K562 (cell line): Measurements from ENCODE around the gene LHPP. TPM values are rescaled to one million over a fixed set of nuclear protein-coding genes. Genes with fewer than 3 reads are reported as not detected.

ENCODE experiments used
- AFF4 ChIP-seq: sonication (generic); formaldehyde crosslinking; IDR thresholded peaks from 2 replicates; pipeline ENCODE4 v1.8.0; 2023; ENCODE audit warnings: mild to moderate bottlenecking, missing genetic modification reagents
- CBX2 ChIP-seq: fragments of 200-600 bp; sonication (generic); IDR thresholded peaks from one replicate; pipeline ENCODE4 v1.6.1; 2012; ENCODE audit warnings: mild to moderate bottlenecking, low read length, inconsistent platforms; ENCODE audit not compliant: insufficient read depth, poor library complexity, severe bottlenecking
- HMG20A ChIP-seq: fragments of 450-650 bp; formaldehyde crosslinking; conservative IDR thresholded peaks from 2 replicates; pipeline ENCODE4 v1.4.0; 2020; ENCODE audit warnings: mild to moderate bottlenecking, mixed read lengths
- IRF2 ChIP-seq: sonication (generic); formaldehyde crosslinking; IDR thresholded peaks from 2 replicates; pipeline ENCODE4 v1.8.1; 2022; ENCODE audit warnings: mild to moderate bottlenecking, missing genetic modification reagents
- KAT7 ChIP-seq: sonication (generic); formaldehyde crosslinking; IDR thresholded peaks from 2 replicates; pipeline ENCODE4 v1.8.0; 2022; ENCODE audit warnings: missing genetic modification reagents, mild to moderate bottlenecking, borderline replicate concordance
- KLF16 ChIP-seq: IDR thresholded peaks from 2 replicates; pipeline ENCODE4 v1.6.1; 2016; ENCODE audit warnings: antibody characterized with exemption
- LEF1 ChIP-seq: fragments of 450-650 bp; IDR thresholded peaks from 2 replicates; pipeline ENCODE4 v1.6.1; 2016; ENCODE audit warnings: mild to moderate bottlenecking
- NFE2 ChIP-seq: IDR thresholded peaks from 2 replicates; pipeline ENCODE4 v1.6.1; 2014; ENCODE audit warnings: antibody characterized with exemption, low read depth
- PHB2 ChIP-seq: fragments of 450-650 bp; IDR thresholded peaks from 2 replicates; pipeline ENCODE4 v1.6.1; 2017; ENCODE audit warnings: low read depth
- POLR2H ChIP-seq: IDR thresholded peaks from 2 replicates; pipeline ENCODE4 v1.6.1; 2016; ENCODE audit warnings: missing genetic modification characterization, low read depth, mild to moderate bottlenecking, control low read depth, missing compliant biosample characterization, moderate library complexity
- POU5F1 ChIP-seq: fragments of 150-350 bp; IDR thresholded peaks from 2 replicates; pipeline ENCODE4 v1.6.1; 2014; ENCODE audit warnings: borderline replicate concordance, low read length, low read depth, mild to moderate bottlenecking; ENCODE audit not compliant: partially characterized antibody
- SMARCE1 ChIP-seq: fragments of 450-650 bp; IDR thresholded peaks from 2 replicates; pipeline ENCODE4 v1.7.1; 2016; ENCODE audit warnings: mild to moderate bottlenecking
- TFAM ChIP-seq: fragments of 250-450 bp; sonication (Bioruptor Pico); conservative IDR thresholded peaks from 2 replicates; pipeline ENCODE4 v1.5.0; 2021; ENCODE audit warnings: mild to moderate bottlenecking, moderate library complexity
- ZNF165 ChIP-seq: fragments of 250-450 bp; sonication (Bioruptor Pico); IDR thresholded peaks from 2 replicates; pipeline ENCODE4 v1.4.0; 2020; ENCODE audit warnings: borderline replicate concordance
- ZNF263 ChIP-seq: sonication (generic); formaldehyde crosslinking; IDR thresholded peaks from 2 replicates; pipeline ENCODE4 v1.8.0; 2022; ENCODE audit warnings: mild to moderate bottlenecking, missing genetic modification reagents, borderline replicate concordance
- ZNF512 ChIP-seq: IDR thresholded peaks from 2 replicates; pipeline ENCODE4 v1.6.1; 2016; ENCODE audit warnings: missing genetic modification characterization, missing compliant biosample characterization
- ZNF609 ChIP-seq: sonication (generic); formaldehyde crosslinking; IDR thresholded peaks from 2 replicates; pipeline ENCODE4 v1.8.1; 2023; ENCODE audit warnings: missing genetic modification reagents, mild to moderate bottlenecking, borderline replicate concordance
- ZNF830 ChIP-seq: fragments of 250-450 bp; sonication (Bioruptor Pico); IDR thresholded peaks from 2 replicates; pipeline ENCODE4 v1.5.0; 2021; ENCODE audit warnings: mild to moderate bottlenecking
- polyA plus RNA-seq, 8 experiments: library from polyadenylated mRNA; depleted of rRNA in 4 of 8; stranded (reverse) in 5 of 8; unstranded in 3 of 8; fragments of >200 nt; fragmentation: Nextera tagmentation in 2 of 8; fragmentation: Illumina TruSeq in 1 of 8; extraction: Ambion mirVana in 2 of 8; extraction: Trizol in 1 of 8; gene quantifications; 2 replicates each; pipeline versions ENCODE4 v1.2.1 to v1.2.3, GENCODE V29; 2011 to 2014; ENCODE audit warnings: inconsistent platforms in 1 of 8, missing spikeins in 1 of 8
- total RNA-seq, 7 experiments: library from RNA; depleted of rRNA in 6 of 7; stranded (reverse); fragments of >200 nt in 6 of 7; fragmentation: Illumina TruSeq in 2 of 7; extraction: Trizol in 2 of 7; gene quantifications; 2 replicates each; pipeline versions ENCODE4 v1.2.1 to v1.2.3, GENCODE V29; 2011 to 2021; ENCODE audit warnings: low replicate concordance in 1 of 7

Gene LHPP
- total and polyA plus RNA-seq, 9 of the 15 experiments (the other 6 are each of a cell fraction or from before 2014, with no cell fraction given), result 0.34 to 7.4 (median 3.0) TPM

GRCh38 chr10:124588736-124589490 lies 127.3 kb downstream of the LHPP start (continued):
- TF ChIP-seq ZNF609, result no peak
- TF ChIP-seq PHB2, result no peak
- no peak for TF ChIP-seq ZNF830 (CRISPR knock-in tag)
- TF ChIP-seq AFF4 (CRISPR knock-in tag), result 0 out of 2 replicates have a peak, but pooled peaks have one; percentile 48
- TF ChIP-seq ZNF263 (CRISPR knock-in tag), result no peak
- TF ChIP-seq KAT7 (CRISPR knock-in tag), result no peak
- TF ChIP-seq LEF1, result peak; percentile 54; the same call in 1 of the 2 replicates
- no peak for TF ChIP-seq HMG20A
- TF ChIP-seq POLR2H (tag), result no peak
- TF ChIP-seq SMARCE1, result peak; percentile 82; the same call in 1 of the 2 replicates
- TF ChIP-seq TFAM (CRISPR knock-in tag), result no peak
- no peak for TF ChIP-seq ZNF165 (CRISPR knock-in tag)
- TF ChIP-seq ZNF512 (tag), result no peak
- TF ChIP-seq KLF16, result peak; percentile 80
- no peak for TF ChIP-seq IRF2 (CRISPR knock-in tag)
- no peak for TF ChIP-seq CBX2
- no peak for TF ChIP-seq POU5F1
- no peak for TF ChIP-seq NFE2
